ENCODE data around the gene C4orf54. TPM values are rescaled to one million over a fixed set of nuclear protein-coding genes. Genes with fewer than 3 reads are reported as not detected.

The C4orf54 gene
- total and polyA plus RNA-seq, 12 donors: under 0.01 to 0.37 (median 0.09) TPM; not detected in 1

DNA sequence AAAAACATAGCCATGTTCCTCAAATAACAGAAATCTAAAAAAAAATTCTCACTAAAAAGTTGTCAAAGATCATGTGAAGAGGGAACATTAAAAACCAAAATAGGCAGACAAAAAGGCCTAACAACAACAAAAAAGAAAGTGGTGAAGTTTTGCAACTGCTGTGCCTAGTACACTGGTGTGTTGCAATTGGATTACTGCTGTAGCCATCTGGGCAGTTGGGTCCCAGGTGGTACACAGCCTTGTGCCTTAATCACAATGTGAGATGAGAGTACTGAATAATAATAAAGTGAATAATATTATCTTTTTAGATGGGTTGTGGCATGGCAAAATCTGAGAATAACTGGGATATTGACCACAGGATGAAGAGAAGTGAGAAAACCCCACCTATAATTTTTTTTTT lies 12.0 kb downstream of the C4orf54 start:
- no peak for TF ChIP-seq POLR2A (IDR thresholded peaks at IDR 0.05)
- TF ChIP-seq, protein P1, sequence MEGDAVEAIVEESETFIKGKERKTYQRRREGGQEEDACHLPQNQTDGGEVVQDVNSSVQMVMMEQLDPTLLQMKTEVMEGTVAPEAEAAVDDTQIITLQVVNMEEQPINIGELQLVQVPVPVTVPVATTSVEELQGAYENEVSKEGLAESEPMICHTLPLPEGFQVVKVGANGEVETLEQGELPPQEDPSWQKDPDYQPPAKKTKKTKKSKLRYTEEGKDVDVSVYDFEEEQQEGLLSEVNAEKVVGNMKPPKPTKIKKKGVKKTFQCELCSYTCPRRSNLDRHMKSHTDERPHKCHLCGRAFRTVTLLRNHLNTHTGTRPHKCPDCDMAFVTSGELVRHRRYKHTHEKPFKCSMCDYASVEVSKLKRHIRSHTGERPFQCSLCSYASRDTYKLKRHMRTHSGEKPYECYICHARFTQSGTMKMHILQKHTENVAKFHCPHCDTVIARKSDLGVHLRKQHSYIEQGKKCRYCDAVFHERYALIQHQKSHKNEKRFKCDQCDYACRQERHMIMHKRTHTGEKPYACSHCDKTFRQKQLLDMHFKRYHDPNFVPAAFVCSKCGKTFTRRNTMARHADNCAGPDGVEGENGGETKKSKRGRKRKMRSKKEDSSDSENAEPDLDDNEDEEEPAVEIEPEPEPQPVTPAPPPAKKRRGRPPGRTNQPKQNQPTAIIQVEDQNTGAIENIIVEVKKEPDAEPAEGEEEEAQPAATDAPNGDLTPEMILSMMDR (IDR thresholded peaks at IDR 0.05): no peak
- Histone ChIP-seq H3K4me3 (no peak overlapping the region), H3K27ac (no peak overlapping the region), H3K9me3 (replicated peaks in 1 of 3) (no peaks in the 10 kb centered on the region), H3K27me3 (no peaks in the 10 kb centered on the region), H3K4me1 (replicated peaks in 1 of 2) (peaks cover 20 to 58% of the 10 kb centered on the region in 2 donors), H3K36me3 (replicated peaks in 1 of 2) (no peaks in the 10 kb centered on the region)
- intact Hi-C loops (cut with DNase I): no loop called here
- peak in 1 of 7 donors; percentile 29 for DNase-seq

DNA sequence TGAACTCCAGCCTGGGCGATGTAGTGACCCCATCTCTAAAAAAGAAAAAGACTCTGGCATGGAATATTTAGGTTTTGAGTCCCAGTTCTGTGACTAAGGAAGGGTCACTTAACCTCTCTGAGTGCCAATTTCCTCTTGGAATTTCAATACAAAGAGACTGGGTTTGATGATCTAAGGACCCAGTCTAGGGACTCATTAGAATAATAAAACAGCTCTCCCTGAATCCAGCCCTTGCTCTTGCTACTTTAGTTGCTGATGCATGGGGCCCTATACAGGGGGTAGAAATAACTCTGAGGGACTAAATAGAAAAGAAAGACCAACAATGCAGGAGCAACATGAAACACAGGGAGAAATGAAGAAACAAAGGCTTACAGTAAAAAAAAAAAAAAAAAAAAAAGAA lies 12.6 kb downstream of the C4orf54 start:
- Histone ChIP-seq H3K36me3 (replicated peaks in 1 of 2) (no peaks in the 10 kb centered on the region), H3K4me3 (no peak overlapping the region), H3K27me3 (no peaks in the 10 kb centered on the region), H3K27ac (no peak overlapping the region), H3K4me1 (replicated peaks in 1 of 2) (peaks cover 20 to 58% of the 10 kb centered on the region in 2 donors), H3K9me3 (replicated peaks in 1 of 3) (no peaks in the 10 kb centered on the region)
- intact Hi-C loops (cut with DNase I): no loop called here
- DNase-seq: no peak
- no peak for TF ChIP-seq POLR2A (IDR thresholded peaks at IDR 0.05)
- TF ChIP-seq, protein P1 (IDR thresholded peaks at IDR 0.05): no peak
- 89 to 96% (median 93%) methylated on average over 1 of the region's 1 CpG for WGBS, 4 donors

DNA sequence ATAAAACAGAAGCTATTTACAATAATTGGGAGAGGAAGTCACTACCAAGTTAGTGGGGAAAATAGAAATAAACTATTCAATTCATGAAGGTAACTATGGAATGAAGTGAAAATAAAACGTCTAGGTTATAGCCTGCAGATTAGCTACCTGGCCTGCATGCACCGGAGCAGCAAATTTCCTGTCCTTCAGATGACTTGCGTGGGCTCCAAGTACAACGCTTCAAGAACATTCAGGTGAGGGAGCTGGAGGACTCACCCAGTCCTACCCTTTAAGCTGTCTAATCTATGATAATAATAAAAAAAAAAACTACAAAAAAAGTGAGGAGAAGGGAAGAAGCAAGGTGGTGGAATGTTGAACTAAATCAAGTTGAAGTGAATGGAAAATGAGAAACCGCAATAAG lies 13.2 kb downstream of the C4orf54 start:
- intact Hi-C loops (cut with DNase I): no loop called here
- TF ChIP-seq, protein P1 (IDR thresholded peaks at IDR 0.05): no peak
- no peak for TF ChIP-seq POLR2A (IDR thresholded peaks at IDR 0.05)
- 62 to 82% (median 74%) methylated on average over 5 of the region's 5 CpGs for WGBS, 4 donors

DNA sequence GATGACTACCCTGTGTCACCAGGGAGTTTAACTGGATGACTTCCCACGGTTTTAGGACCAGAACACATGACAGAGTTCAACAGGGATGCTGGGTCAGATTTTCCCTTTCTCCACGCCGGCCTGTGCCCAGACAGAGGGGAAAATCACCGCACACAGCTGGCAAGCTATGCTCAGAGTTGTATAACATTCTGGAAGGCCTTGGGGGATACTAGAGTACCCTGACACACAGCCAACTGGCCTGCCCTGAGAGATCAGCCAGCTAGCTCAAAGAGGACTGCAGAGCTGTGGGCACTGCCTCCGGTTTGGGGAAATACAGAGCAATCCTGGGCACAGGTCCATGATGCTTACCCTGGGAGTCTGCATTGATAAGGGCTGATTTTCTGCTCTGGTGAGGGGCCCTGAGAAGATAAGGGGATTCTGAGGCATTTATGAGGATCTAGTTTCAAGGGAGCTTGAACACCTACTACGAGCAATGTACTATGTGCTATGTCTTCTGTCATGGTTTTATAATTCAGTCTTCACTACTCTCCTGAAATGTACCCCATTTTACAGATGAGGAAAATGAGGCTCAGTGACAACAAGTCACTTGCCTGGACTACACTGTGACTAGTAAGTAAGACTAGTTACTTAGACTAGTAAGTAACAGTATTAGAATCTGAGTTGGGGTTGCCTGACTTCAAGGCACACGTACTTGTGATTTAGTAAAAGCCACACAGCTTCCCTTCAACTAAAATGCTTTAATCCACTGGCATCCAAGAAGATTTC lies 14.7 kb downstream of the C4orf54 start:
- Histone ChIP-seq H3K27me3 (no peaks in the 10 kb centered on the region), H3K36me3 (replicated peaks in 1 of 2) (no peaks in the 10 kb centered on the region), H3K4me3 (no peak overlapping the region), H3K27ac (peak overlapping the region in 4 of 5 donors; percentile 2 to 81 (median 73)), H3K4me1 (replicated peaks in 1 of 2) (peaks cover 9 to 46% of the 10 kb centered on the region in 2 donors), H3K9me3 (replicated peaks in 1 of 3) (no peaks in the 10 kb centered on the region)
- intact Hi-C loops (cut with DNase I): no loop called here
- peak; percentile 85 to 96 (median 96) for DNase-seq
- 33 to 44% (median 39%) methylated on average over 7 of the region's 7 CpGs for WGBS, 4 donors
- peak in 1 of 2 donors; percentile 59 for TF ChIP-seq POLR2A (IDR thresholded peaks at IDR 0.05)
- TF ChIP-seq, protein P1 (IDR thresholded peaks at IDR 0.05): no peak

More for the DNA sequence above, 13.2 kb downstream of the C4orf54 start:
- H3K4me3 ChIP-seq: no peak overlapping the region
- no peaks in the 10 kb centered on the region for H3K9me3 ChIP-seq (replicated peaks in 1 of 3)
- H3K36me3 ChIP-seq (replicated peaks in 1 of 2): no peaks in the 10 kb centered on the region
- no peak for DNase-seq
- H3K27me3 ChIP-seq: no peaks in the 10 kb centered on the region
- no peak overlapping the region for H3K27ac ChIP-seq
- H3K4me1 ChIP-seq (replicated peaks in 1 of 2): peaks cover 20 to 58% of the 10 kb centered on the region in 2 donors
